ENCODE data around the gene CTRB2.

DNA sequence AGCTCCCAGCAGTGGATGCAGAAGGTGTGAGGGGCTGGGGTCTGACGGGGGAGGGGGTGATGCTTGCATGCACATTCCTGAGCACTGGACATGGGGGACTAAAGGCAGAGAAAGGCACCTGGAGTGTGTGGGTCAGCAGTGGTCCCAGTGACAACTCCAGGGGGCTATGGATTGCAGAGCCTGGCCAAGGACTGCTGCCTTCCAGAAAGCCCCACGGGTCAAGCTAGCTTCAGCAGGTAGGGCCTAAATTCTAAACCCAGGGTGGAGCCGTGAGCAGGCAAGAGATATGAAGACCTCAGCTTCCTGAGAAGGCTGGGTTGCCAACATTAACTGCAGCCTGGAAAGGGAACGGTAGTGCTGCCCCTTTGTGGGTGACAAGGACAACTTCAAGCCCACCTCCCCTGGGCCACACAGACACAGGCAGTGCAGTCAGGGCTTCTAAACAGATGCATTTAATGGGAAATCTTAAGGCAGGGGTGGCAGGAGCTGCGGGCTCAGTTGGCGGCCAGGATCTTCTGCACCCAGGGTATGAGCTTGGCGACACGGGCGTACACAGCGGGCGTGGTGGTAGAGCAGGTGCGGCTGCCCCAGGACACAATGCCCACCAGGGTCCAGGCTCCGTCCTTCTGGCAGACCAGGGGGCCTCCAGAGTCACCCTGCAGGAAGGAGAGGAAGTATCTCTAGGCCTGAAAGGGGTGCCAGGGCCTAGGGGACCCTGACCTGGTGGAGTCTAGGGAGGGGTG, 3.1 kb downstream of the CTRB2 start:
- TF ChIP-seq, protein P1, sequence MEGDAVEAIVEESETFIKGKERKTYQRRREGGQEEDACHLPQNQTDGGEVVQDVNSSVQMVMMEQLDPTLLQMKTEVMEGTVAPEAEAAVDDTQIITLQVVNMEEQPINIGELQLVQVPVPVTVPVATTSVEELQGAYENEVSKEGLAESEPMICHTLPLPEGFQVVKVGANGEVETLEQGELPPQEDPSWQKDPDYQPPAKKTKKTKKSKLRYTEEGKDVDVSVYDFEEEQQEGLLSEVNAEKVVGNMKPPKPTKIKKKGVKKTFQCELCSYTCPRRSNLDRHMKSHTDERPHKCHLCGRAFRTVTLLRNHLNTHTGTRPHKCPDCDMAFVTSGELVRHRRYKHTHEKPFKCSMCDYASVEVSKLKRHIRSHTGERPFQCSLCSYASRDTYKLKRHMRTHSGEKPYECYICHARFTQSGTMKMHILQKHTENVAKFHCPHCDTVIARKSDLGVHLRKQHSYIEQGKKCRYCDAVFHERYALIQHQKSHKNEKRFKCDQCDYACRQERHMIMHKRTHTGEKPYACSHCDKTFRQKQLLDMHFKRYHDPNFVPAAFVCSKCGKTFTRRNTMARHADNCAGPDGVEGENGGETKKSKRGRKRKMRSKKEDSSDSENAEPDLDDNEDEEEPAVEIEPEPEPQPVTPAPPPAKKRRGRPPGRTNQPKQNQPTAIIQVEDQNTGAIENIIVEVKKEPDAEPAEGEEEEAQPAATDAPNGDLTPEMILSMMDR (IDR thresholded peaks at IDR 0.05) = no peak
- TF ChIP-seq EZH2 (IDR thresholded peaks at IDR 0.05) = no peak

Measured in neural progenitor cell (in vitro differentiated cells).